ENCODE data around the gene PARP3. TPM values are rescaled to one million over a fixed set of nuclear protein-coding genes. Genes with fewer than 3 reads are reported as not detected.
A peak's percentile ranks its signal among the peaks of the same experiment; 100 is the strongest.

The PARP3 gene
- total RNA-seq, 1 donor, result 6.2 TPM

- peaks cover 27% of the 10 kb centered on the region for H3K4me1 ChIP-seq (ENCODE audit: insufficient read depth, low read length)
- H3K4me3 ChIP-seq (ENCODE audit: low read length), result peak overlapping the region; percentile 73
Measured at GRCh38 chr3:51940648-51941462, 1.3 kb upstream of the PARP3 start.

DNA sequence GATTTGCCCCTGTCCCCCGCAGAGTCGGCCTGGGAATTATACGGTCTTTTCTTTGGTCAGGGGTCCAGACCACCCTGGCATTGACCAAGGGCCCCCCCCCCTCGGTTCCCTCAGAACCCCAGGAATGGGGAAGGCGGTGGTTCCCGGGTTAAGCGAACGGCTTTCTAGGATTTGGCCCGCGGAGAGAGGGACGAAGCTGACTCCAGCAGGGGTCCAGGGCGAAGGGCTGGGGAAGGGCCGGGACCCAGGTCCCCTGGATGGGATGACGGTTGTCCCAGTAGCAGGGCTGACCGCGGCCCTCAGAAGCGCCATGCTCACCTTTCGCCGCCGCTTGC, 733 bp upstream of the PARP3 start:
- no peaks in the 10 kb centered on the region for H3K27me3 ChIP-seq (ENCODE audit: insufficient read depth, low read length)
- H3K9me3 ChIP-seq (ENCODE audit: low read depth, low read length), result no peaks in the 10 kb centered on the region
- H3K4me3 ChIP-seq (ENCODE audit: low read length), result peak overlapping the region; percentile 73
- peaks cover 27% of the 10 kb centered on the region for H3K4me1 ChIP-seq (ENCODE audit: insufficient read depth, low read length)

More at GRCh38 chr3:51940648-51941462, 1.3 kb upstream of the PARP3 start:
- Histone ChIP-seq H3K27me3 (ENCODE audit: insufficient read depth, low read length) (no peaks in the 10 kb centered on the region), H3K9me3 (ENCODE audit: low read depth, low read length) (no peaks in the 10 kb centered on the region)

- Histone ChIP-seq H3K9me3 (ENCODE audit: low read depth, low read length) (no peaks in the 10 kb centered on the region), H3K4me3 (ENCODE audit: low read length) (peak overlapping the region; percentile 52), H3K27me3 (ENCODE audit: insufficient read depth, low read length) (no peaks in the 10 kb centered on the region), H3K4me1 (ENCODE audit: insufficient read depth, low read length) (peaks cover 27% of the 10 kb centered on the region)
Measured at GRCh38 chr3:51942603-51943450, 664 bp downstream of the PARP3 start.

DNA sequence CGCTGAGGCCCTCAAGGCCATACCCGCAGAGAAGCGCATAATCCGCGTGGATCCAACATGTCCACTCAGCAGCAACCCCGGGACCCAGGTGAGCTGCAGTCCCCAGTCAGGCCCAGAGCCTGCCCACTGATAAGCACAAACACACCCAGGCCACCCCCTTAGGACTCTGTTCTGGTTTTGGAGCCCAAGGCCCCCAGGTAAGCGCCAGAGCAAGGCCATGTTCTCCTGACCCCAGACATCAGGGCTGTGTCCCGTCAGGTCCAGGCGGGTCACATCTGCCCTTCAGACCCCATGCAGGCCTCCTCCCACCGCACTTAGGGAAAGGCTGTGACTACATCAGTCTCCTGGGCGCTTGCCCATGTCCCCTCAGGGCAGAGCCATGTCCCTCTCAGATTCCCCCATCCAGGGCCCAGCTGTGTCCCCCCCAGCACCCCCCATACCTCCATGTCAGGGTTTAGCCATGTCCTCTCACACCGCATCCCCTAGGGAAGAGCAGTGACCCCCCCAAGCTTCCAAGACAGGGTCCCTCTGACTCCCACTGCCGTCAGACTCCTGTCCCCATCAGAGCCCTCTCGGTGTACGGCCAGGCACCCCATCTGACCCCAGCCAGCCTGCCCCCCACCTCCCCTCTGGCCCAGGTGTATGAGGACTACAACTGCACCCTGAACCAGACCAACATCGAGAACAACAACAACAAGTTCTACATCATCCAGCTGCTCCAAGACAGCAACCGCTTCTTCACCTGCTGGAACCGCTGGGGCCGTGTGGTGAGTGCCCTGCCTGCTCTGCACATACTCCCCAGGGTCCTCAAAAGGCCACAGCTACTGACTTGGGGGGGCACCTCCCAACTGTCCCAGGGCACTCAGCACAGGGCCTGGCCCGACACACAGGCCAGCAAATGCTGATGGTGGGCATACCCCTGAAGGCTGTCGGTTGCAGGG, 1.6 kb downstream of the PARP3 start:
- Histone ChIP-seq H3K9me3 (ENCODE audit: low read depth, low read length) (no peaks in the 10 kb centered on the region), H3K4me3 (ENCODE audit: low read length) (no peak overlapping the region), H3K27me3 (ENCODE audit: insufficient read depth, low read length) (no peaks in the 10 kb centered on the region), H3K4me1 (ENCODE audit: insufficient read depth, low read length) (peaks cover 27% of the 10 kb centered on the region)

DNA sequence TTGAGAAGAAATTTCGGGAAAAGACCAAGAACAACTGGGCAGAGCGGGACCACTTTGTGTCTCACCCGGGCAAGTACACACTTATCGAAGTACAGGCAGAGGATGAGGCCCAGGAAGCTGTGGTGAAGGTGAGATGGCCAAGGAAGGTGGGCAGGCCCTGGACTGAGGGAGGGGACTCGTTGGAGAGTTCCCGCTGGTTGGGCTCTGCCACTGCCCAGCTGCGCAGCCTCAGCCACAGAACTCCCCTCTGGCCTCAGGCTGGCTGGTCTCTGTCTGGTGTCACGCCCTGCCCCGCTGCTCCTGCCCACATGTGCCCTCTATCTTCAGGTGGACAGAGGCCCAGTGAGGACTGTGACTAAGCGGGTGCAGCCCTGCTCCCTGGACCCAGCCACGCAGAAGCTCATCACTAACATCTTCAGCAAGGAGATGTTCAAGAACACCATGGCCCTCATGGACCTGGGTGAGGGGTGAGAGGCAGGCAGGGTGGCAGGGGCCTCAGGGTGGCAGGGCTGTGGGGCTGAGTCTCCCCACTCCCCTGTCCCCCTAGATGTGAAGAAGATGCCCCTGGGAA, 2.4 kb downstream of the PARP3 start:
- Histone ChIP-seq H3K4me3 (ENCODE audit: low read length) (no peak overlapping the region), H3K9me3 (ENCODE audit: low read depth, low read length) (no peaks in the 10 kb centered on the region), H3K4me1 (ENCODE audit: insufficient read depth, low read length) (peaks cover 27% of the 10 kb centered on the region), H3K27me3 (ENCODE audit: insufficient read depth, low read length) (no peaks in the 10 kb centered on the region)

GRCh38 chr3:51945031-51945840, 3.1 kb downstream of the PARP3 start:
- H3K9me3 ChIP-seq (ENCODE audit: low read depth, low read length), result no peaks in the 10 kb centered on the region
- H3K4me1 ChIP-seq (ENCODE audit: insufficient read depth, low read length), result peaks cover 27% of the 10 kb centered on the region

DNA sequence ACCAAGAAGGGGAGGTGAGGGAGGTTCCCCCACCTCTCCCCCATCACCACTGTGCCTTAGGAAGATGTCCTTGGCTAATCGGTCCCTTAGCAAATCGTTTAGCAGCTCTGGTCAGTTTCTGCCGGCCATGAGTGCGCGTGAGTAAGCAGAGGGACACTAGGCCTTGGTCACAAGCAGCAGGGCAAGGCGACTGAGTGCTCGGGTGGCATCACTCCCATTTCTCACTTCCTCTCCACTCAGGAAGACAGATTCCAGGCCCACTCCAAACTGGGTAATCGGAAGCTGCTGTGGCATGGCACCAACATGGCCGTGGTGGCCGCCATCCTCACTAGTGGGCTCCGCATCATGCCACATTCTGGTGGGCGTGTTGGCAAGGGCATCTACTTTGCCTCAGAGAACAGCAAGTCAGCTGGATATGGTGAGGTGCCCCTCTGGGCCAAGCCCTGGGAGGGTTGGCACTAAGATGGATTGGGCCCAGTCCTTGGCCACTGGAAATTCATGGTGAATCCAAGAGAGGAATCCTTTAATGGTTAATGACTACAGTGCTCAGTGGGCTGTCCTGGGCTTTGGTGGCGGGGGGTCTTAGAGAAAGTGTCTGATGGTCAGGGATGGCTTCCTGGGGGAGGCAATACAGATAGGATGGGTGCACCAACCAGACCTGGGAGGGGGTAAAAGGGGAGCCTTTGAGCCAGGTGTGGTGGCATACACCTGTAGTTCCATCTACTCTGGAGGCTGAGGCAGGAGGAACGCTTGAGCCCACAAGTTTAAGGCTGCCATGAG, 4.0 kb downstream of the PARP3 start:
- Histone ChIP-seq H3K4me3 (ENCODE audit: low read length) (no peak overlapping the region), H3K9me3 (ENCODE audit: low read depth, low read length) (no peaks in the 10 kb centered on the region), H3K27me3 (ENCODE audit: insufficient read depth, low read length) (no peaks in the 10 kb centered on the region), H3K4me1 (ENCODE audit: insufficient read depth, low read length) (peaks cover 18% of the 10 kb centered on the region)

More at GRCh38 chr3:51945031-51945840, 3.1 kb downstream of the PARP3 start:
- no peak overlapping the region for H3K4me3 ChIP-seq (ENCODE audit: low read length)
- no peaks in the 10 kb centered on the region for H3K27me3 ChIP-seq (ENCODE audit: insufficient read depth, low read length)

DNA sequence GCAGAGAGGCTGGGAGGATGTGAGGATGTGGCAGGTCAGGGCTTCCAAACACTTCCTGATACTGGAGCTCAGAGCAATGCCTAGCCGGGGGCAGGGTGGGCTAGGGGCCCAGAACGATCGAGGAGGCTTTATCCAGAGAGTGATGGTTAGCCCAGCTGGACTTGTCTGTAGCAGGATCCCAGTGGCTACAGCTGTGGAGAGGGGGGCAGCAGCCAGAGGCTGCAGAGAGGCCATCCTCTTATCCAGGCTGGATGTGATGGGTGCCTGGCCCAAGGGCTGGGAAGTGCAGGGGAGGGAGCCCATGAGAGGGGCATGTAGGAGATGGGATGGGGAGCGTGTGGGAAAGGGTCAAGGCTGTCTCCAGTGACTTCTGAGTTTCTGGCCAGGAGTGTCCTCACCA, 4.6 kb downstream of the PARP3 start:
- H3K4me3 ChIP-seq (ENCODE audit: low read length), result no peak overlapping the region
- H3K4me1 ChIP-seq (ENCODE audit: insufficient read depth, low read length), result peaks cover 12% of the 10 kb centered on the region
- H3K9me3 ChIP-seq (ENCODE audit: low read depth, low read length), result no peaks in the 10 kb centered on the region
- no peaks in the 10 kb centered on the region for H3K27me3 ChIP-seq (ENCODE audit: insufficient read depth, low read length)

DNA sequence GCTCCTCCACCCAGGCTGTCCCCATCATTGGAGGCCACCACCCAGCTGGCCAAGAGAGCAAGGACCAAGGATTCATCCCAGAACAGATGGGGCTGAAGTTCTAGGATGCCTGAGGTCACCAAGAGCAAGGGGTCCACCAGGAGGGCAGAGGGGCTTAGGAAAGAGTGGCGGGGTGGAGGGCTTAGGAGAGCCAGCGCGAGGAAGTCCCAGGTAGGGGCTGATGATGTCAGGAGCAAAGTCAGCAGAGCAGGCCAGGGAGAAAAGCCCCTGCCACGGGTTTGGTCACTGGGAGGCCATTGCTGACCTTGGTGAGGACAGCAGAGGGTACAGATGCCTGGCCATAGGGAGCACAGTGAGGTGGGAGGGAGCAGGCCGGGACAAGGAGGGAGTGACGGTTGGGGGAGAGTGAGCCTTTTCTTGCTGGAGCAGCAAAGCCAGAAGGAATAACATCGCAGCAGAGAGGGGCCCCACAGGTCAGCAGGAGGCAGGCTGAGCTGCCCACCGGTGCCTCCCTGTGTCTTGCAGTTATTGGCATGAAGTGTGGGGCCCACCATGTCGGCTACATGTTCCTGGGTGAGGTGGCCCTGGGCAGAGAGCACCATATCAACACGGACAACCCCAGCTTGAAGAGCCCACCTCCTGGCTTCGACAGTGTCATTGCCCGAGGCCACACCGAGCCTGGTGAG, 5.2 kb downstream of the PARP3 start:
- Histone ChIP-seq H3K4me3 (ENCODE audit: low read length) (no peak overlapping the region), H3K4me1 (ENCODE audit: insufficient read depth, low read length) (peaks cover 9% of the 10 kb centered on the region), H3K27me3 (ENCODE audit: insufficient read depth, low read length) (no peaks in the 10 kb centered on the region), H3K9me3 (ENCODE audit: low read depth, low read length) (no peaks in the 10 kb centered on the region)

DNA sequence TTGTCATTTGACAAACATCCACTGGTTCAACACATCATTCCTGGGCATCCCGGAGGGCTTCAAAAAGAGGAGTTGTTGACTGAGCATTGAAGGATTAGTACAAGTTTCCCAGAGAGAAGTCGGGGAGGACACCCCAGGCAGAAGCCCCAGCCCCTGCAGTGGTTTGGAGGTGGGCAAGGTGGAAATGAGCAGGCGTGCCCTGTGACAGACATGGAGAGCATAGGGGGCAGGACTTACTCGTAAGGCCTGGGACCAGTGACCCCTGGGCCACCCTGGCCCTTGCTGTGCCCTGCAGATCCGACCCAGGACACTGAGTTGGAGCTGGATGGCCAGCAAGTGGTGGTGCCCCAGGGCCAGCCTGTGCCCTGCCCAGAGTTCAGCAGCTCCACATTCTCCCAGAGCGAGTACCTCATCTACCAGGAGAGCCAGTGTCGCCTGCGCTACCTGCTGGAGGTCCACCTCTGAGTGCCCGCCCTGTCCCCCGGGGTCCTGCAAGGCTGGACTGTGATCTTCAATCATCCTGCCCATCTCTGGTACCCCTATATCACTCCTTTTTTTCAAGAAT, 5.9 kb downstream of the PARP3 start:
- peaks cover 5% of the 10 kb centered on the region for H3K4me1 ChIP-seq (ENCODE audit: insufficient read depth, low read length)
- no peak overlapping the region for H3K4me3 ChIP-seq (ENCODE audit: low read length)
- no peaks in the 10 kb centered on the region for H3K27me3 ChIP-seq (ENCODE audit: insufficient read depth, low read length)
- H3K9me3 ChIP-seq (ENCODE audit: low read depth, low read length), result no peaks in the 10 kb centered on the region

GRCh38 chr3:51949121-51949520, 7.0 kb downstream of the PARP3 start:
- H3K9me3 ChIP-seq (ENCODE audit: low read depth, low read length), result no peaks in the 10 kb centered on the region
- no peak overlapping the region for H3K4me3 ChIP-seq (ENCODE audit: low read length)
- peaks cover 13% of the 10 kb centered on the region for H3K4me1 ChIP-seq (ENCODE audit: insufficient read depth, low read length)
- no peaks in the 10 kb centered on the region for H3K27me3 ChIP-seq (ENCODE audit: insufficient read depth, low read length)

GRCh38 chr3:51950899-51951298, 8.7 kb downstream of the PARP3 start:
- no peaks in the 10 kb centered on the region for H3K9me3 ChIP-seq (ENCODE audit: low read depth, low read length)
- H3K4me1 ChIP-seq (ENCODE audit: insufficient read depth, low read length), result peaks cover 26% of the 10 kb centered on the region
- H3K4me3 ChIP-seq (ENCODE audit: low read length), result no peak overlapping the region
- peaks cover 8% of the 10 kb centered on the region for H3K27me3 ChIP-seq (ENCODE audit: insufficient read depth, low read length)
